ENCODE data around the gene CTBP2.

Gene CTBP2

DNA sequence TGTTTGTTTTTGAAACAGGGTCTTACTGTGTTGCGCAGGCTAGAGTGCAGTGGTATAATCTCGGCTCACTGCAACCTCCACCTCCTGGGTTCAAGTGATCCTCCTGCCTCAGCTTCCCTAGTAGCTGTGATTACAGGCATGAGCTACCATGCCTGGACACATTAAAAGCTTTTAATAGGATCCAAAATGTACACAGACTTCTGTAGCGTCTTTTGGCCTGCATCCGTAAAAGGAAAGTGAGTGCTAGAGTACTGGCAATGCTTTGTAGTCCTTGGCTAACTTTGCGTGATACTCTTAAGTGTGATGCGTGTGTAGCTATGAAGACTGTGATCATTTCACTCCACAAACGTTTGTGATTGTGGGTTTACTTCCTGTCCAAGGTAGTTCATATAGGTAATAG lies 205.1 kb downstream of the CTBP2 start:
- H3K27me3 ChIP-seq (ENCODE audit: control insufficient read depth, low read length), result no peaks in the 10 kb centered on the region
- no peak overlapping the region for H3K4me3 ChIP-seq (ENCODE audit: low read length)
- H3K79me2 ChIP-seq (ENCODE audit: control insufficient read depth, low read length), result peaks cover 94% of the 10 kb centered on the region
- H3K36me3 ChIP-seq (ENCODE audit: control insufficient read depth, low read length), result 0 out of 2 replicates have a peak, but pooled peaks cover 3% of the 10 kb centered on the region
- H3F3A ChIP-seq (ENCODE audit: control insufficient read depth, insufficient read depth), result 0 out of 2 replicates have a peak, but pooled peaks cover 5% of the 10 kb centered on the region
- H3K9me2 ChIP-seq (replicated peaks; ENCODE audit: control insufficient read depth, low read length), result no peaks in the 10 kb centered on the region
- no peak overlapping the region for H3K27ac ChIP-seq (ENCODE audit: low read depth, low read length)
- peaks cover 24% of the 10 kb centered on the region; the same call in 1 of the 2 replicates for H4K20me1 ChIP-seq (ENCODE audit: control insufficient read depth, insufficient read depth, low read depth, low read length)
- no peak for TF ChIP-seq EZH2phosphoT487 (IDR thresholded peaks at IDR 0.05; ENCODE audit: borderline replicate concordance, low read length)
- TF ChIP-seq, protein P1, sequence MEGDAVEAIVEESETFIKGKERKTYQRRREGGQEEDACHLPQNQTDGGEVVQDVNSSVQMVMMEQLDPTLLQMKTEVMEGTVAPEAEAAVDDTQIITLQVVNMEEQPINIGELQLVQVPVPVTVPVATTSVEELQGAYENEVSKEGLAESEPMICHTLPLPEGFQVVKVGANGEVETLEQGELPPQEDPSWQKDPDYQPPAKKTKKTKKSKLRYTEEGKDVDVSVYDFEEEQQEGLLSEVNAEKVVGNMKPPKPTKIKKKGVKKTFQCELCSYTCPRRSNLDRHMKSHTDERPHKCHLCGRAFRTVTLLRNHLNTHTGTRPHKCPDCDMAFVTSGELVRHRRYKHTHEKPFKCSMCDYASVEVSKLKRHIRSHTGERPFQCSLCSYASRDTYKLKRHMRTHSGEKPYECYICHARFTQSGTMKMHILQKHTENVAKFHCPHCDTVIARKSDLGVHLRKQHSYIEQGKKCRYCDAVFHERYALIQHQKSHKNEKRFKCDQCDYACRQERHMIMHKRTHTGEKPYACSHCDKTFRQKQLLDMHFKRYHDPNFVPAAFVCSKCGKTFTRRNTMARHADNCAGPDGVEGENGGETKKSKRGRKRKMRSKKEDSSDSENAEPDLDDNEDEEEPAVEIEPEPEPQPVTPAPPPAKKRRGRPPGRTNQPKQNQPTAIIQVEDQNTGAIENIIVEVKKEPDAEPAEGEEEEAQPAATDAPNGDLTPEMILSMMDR (IDR thresholded peaks at IDR 0.05; ENCODE audit: low read depth, low read length, poor library complexity, severe bottlenecking), result no peak
- no peak overlapping the region for H3K4me2 ChIP-seq (ENCODE audit: low read length)
- H3K9me3 ChIP-seq (ENCODE audit: control insufficient read depth, insufficient read depth, low read length), result no peaks in the 10 kb centered on the region
- peaks cover 20% of the 10 kb centered on the region for H3K4me1 ChIP-seq (ENCODE audit: control insufficient read depth, low read length)

DNA sequence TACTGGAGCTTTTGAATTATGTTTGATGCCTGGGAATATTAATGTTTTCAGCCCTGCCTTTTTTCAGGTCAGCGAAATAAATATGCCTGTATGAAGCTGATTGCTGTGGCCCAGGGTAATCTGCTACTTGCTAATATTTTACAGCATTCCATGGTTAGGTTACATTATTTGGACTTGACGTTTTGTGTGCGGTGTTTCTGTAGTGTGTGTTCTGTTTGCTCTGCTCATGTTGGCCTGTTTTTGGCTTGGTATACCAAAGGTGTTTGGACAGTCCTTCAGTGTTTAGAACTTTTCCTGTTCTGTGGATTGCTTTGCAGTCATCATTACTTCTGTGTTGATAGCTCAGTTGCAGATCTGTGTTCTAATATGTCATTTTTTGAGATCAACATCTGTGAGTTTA lies 206.9 kb downstream of the CTBP2 start:
- Histone ChIP-seq H3K4me3 (ENCODE audit: low read length) (no peak overlapping the region), H3K9me3 (ENCODE audit: control insufficient read depth, insufficient read depth, low read length) (no peaks in the 10 kb centered on the region), H3K4me2 (ENCODE audit: low read length) (no peak overlapping the region), H3K27ac (ENCODE audit: low read depth, low read length) (no peak overlapping the region), H4K20me1 (ENCODE audit: control insufficient read depth, insufficient read depth, low read depth, low read length) (peaks cover 22% of the 10 kb centered on the region; the same call in 1 of the 2 replicates), H3F3A (ENCODE audit: control insufficient read depth, insufficient read depth) (0 out of 2 replicates have a peak, but pooled peaks cover 5% of the 10 kb centered on the region), H3K4me1 (ENCODE audit: control insufficient read depth, low read length) (peaks cover 20% of the 10 kb centered on the region), H3K9me2 (replicated peaks; ENCODE audit: control insufficient read depth, low read length) (no peaks in the 10 kb centered on the region), H3K27me3 (ENCODE audit: control insufficient read depth, low read length) (no peaks in the 10 kb centered on the region), H3K36me3 (ENCODE audit: control insufficient read depth, low read length) (0 out of 2 replicates have a peak, but pooled peaks cover 6% of the 10 kb centered on the region), H3K79me2 (ENCODE audit: control insufficient read depth, low read length) (peaks cover 93% of the 10 kb centered on the region)
- no peak for TF ChIP-seq EZH2phosphoT487 (IDR thresholded peaks at IDR 0.05; ENCODE audit: borderline replicate concordance, low read length)
- TF ChIP-seq, protein P1 (IDR thresholded peaks at IDR 0.05; ENCODE audit: low read depth, low read length, poor library complexity, severe bottlenecking), result no peak

DNA sequence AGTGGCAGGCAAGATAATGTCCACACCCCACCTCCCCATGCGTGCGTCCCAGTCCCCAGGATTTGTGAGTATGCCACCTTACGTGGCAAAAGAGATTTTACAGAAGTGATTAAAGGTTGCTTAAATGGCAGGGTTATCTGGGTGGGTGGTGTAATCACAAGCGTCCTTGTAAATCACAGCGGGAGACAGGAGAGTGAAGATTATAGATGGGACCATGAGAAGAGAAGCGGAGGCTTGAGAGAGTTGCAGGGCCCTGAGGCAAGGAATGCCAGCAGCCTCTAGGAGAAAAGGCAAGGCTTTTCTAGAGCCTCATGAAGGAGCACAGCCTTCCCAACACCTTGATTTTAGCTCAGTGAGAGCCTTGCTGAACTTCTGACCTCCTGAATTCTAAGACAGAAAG lies 208.2 kb downstream of the CTBP2 start:
- Histone ChIP-seq H4K20me1 (ENCODE audit: control insufficient read depth, insufficient read depth, low read depth, low read length) (peaks cover 27% of the 10 kb centered on the region; the same call in 1 of the 2 replicates), H3K4me2 (ENCODE audit: low read length) (no peak overlapping the region), H3K36me3 (ENCODE audit: control insufficient read depth, low read length) (peaks cover 8% of the 10 kb centered on the region), H3K27me3 (ENCODE audit: control insufficient read depth, low read length) (no peaks in the 10 kb centered on the region), H3K27ac (ENCODE audit: low read depth, low read length) (no peak overlapping the region), H3K9me3 (ENCODE audit: control insufficient read depth, insufficient read depth, low read length) (no peaks in the 10 kb centered on the region), H3K4me1 (ENCODE audit: control insufficient read depth, low read length) (peaks cover 14% of the 10 kb centered on the region), H3K79me2 (ENCODE audit: control insufficient read depth, low read length) (peaks cover 93% of the 10 kb centered on the region), H3K9me2 (replicated peaks; ENCODE audit: control insufficient read depth, low read length) (no peaks in the 10 kb centered on the region), H3F3A (ENCODE audit: control insufficient read depth, insufficient read depth) (0 out of 2 replicates have a peak, but pooled peaks cover 5% of the 10 kb centered on the region), H3K4me3 (ENCODE audit: low read length) (no peak overlapping the region)
- TF ChIP-seq EZH2phosphoT487 (IDR thresholded peaks at IDR 0.05; ENCODE audit: borderline replicate concordance, low read length), result no peak
- TF ChIP-seq, protein P1 (IDR thresholded peaks at IDR 0.05; ENCODE audit: low read depth, low read length, poor library complexity, severe bottlenecking), result no peak
